Measurements from ENCODE around the gene EPB41L3. TPM values are rescaled to one million over a fixed set of nuclear protein-coding genes. Genes with fewer than 3 reads are reported as not detected.

Gene EPB41L3
- total and polyA plus RNA-seq, 10 of the 15 experiments (the other 5 are each of a cell fraction or from before 2014, with no cell fraction given) = 0.11 to 0.69 (median 0.23) TPM; not detected in 6

- Histone ChIP-seq H3K4me1 (ENCODE audit: control insufficient read depth, insufficient read depth, low read length) (no peaks in the 10 kb centered on the region), H3K27ac (ENCODE audit: control insufficient read depth, insufficient read depth) (no peak overlapping the region), H2AFZ (ENCODE audit: control insufficient read depth, low read depth, low read length) (no peak overlapping the region), H3K4me3 (no peak overlapping the region), H3K79me2 (ENCODE audit: control insufficient read depth, insufficient read depth, low read length) (no peaks in the 10 kb centered on the region), H3K9me3 (replicated peaks; ENCODE audit: control insufficient read depth, insufficient read depth, low read length) (no peaks in the 10 kb centered on the region), H3K27me3 (replicated peaks in 1 of 2; ENCODE audit: control insufficient read depth in 2 of 2, insufficient read depth in 2 of 2, low read length in 1 of 2) (0 out of 4 replicates have a peak, but pooled peaks cover 0 to 2% of the 10 kb centered on the region in 2 experiments), H4K20me1 (ENCODE audit: control insufficient read depth, insufficient read depth) (no peaks in the 10 kb centered on the region), H3K4me2 (ENCODE audit: control insufficient read depth, insufficient read depth) (no peak overlapping the region), H3K36me3 (ENCODE audit: control insufficient read depth in 2 of 2, insufficient read depth in 2 of 2, low read length in 1 of 2) (no peaks in the 10 kb centered on the region), H3K9ac (ENCODE audit: control insufficient read depth, insufficient read depth, low read length) (no peak overlapping the region)
- FAIRE-seq (no peak), DNase-seq (ENCODE audit: low read depth, low spot score) (no peak), ATAC-seq (no peak)
- ChIA-PET CTCF (no interaction called here), RAD21 (ENCODE audit: unreplicated experiment) (no interaction called here), SMC1A (ENCODE audit: uncharacterized antibody, unreplicated experiment) (interaction anchor here (1.2 kb wide), 1 partner anchor 11 kb away, joined by 3 read pairs; no protein-coding TSS in a partner anchor), POLR2A (interaction anchor here (0.6 kb wide), 1 partner anchor 34 kb away, joined by 3 read pairs; no protein-coding TSS in a partner anchor)
- no TSS peak for BruUV-seq (replicated peaks)
- TF ChIP-seq TCF3 (IDR thresholded peaks at IDR 0.05; ENCODE audit: borderline replicate concordance, insufficient read depth, low read depth, low read length) = no peak
- no peak for TF ChIP-seq TBL1XR1 (IDR thresholded peaks at IDR 0.05; ENCODE audit: low read depth, low read length)
- TF ChIP-seq NR2F1 (conservative IDR thresholded peaks at IDR 0.05) = no peak
- TF ChIP-seq PML (IDR thresholded peaks at IDR 0.05; ENCODE audit: low read length) = no peak
- TF ChIP-seq SMAD5 (IDR thresholded peaks at IDR 0.05; ENCODE audit: low read depth) = no peak
- TF ChIP-seq RB1 (IDR thresholded peaks at IDR 0.05; ENCODE audit: borderline replicate concordance) = no peak
- no peak for TF ChIP-seq SP1 (IDR thresholded peaks at IDR 0.05; ENCODE audit: low read depth, low read length)
- TF ChIP-seq MTA3 (IDR thresholded peaks at IDR 0.05; ENCODE audit: borderline replicate concordance, low read length) = no peak
- no peak for TF ChIP-seq RAD21 (IDR thresholded peaks at IDR 0.05; ENCODE audit: insufficient read depth, low read depth, low read length)
- no peak for TF ChIP-seq ZNF207 (IDR thresholded peaks at IDR 0.05; ENCODE audit: borderline replicate concordance)
- no peak for TF ChIP-seq EZH2 (IDR thresholded peaks at IDR 0.05; ENCODE audit: borderline replicate concordance, control insufficient read depth, low read depth, low read length)
- no peak for TF ChIP-seq RUNX3 (IDR thresholded peaks at IDR 0.05; ENCODE audit: low read length)
- TF ChIP-seq, protein P1, sequence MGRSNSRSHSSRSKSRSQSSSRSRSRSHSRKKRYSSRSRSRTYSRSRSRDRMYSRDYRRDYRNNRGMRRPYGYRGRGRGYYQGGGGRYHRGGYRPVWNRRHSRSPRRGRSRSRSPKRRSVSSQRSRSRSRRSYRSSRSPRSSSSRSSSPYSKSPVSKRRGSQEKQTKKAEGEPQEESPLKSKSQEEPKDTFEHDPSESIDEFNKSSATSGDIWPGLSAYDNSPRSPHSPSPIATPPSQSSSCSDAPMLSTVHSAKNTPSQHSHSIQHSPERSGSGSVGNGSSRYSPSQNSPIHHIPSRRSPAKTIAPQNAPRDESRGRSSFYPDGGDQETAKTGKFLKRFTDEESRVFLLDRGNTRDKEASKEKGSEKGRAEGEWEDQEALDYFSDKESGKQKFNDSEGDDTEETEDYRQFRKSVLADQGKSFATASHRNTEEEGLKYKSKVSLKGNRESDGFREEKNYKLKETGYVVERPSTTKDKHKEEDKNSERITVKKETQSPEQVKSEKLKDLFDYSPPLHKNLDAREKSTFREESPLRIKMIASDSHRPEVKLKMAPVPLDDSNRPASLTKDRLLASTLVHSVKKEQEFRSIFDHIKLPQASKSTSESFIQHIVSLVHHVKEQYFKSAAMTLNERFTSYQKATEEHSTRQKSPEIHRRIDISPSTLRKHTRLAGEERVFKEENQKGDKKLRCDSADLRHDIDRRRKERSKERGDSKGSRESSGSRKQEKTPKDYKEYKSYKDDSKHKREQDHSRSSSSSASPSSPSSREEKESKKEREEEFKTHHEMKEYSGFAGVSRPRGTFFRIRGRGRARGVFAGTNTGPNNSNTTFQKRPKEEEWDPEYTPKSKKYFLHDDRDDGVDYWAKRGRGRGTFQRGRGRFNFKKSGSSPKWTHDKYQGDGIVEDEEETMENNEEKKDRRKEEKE (IDR thresholded peaks at IDR 0.05) = no peak
- TF ChIP-seq BRCA1 (IDR thresholded peaks at IDR 0.05; ENCODE audit: low read depth, low read length) = no peak
- TF ChIP-seq FOXK2 (IDR thresholded peaks at IDR 0.05) = no peak
- TF ChIP-seq KLF5 (IDR thresholded peaks at IDR 0.05; ENCODE audit: partially characterized antibody) = no peak
- TF ChIP-seq RELB (IDR thresholded peaks at IDR 0.05; ENCODE audit: low read depth) = no peak
- TF ChIP-seq LARP7 (IDR thresholded peaks at IDR 0.05) = no peak
- intact Hi-C loops (cut with micrococcal nuclease; ENCODE audit: unreplicated experiment) = no loop called here
- WGBS (ENCODE audit: insufficient coverage, insufficient replicate concordance, low lambda C conversion rate, missing lambda C conversion rate) = 5% methylated on average over 10 of the region's 10 CpGs
- in situ Hi-C loops (cut with MboI) = no loop called here
These were observed 25.5 kb downstream of the EPB41L3 start for GRCh38 chr18:5518179-5518770.

Measured in GM12878 (cell line).